ENCODE measurements around the gene GFM1. TPM values are rescaled to one million over a fixed set of nuclear protein-coding genes. Genes with fewer than 3 reads are reported as not detected.

Gene GFM1
- total RNA-seq, 1 donor from 2014 or later, result 70.4 TPM

DNA sequence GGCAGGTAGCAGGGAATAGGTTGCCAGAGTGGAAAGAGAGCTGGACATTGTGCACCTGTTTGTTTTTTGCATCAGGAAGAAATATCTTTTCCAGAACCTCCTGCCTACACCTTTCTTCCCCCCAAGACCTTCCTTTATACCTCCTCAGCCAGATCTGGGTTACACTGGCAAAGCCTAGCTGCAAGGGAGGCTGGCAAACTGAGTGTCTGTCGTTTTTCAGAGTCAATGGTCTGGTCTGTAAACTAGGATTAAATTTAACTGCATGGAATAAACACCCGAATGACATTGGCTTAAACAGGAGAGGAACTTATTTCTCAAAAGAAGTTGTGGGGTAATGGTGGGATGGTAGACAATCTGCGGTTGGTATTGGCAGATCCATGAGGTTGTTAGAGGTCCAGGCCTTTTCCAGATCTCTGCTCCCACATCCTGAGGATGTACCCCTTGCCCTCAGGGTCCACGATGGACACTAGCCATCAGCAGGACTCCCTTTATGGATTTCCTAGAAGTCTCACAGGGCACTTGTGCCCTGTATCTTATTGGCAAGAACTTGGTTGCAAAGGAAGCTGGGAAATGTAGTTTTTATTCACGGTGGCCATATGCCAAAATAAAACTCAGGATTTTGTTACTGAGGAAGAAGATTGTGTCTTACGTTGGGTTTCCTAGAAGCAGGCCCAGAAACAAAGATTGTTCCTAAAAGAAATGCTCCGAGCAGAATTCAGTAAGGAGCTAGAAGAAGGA lies 91.1 kb downstream of the GFM1 start:
- intact Hi-C loops (cut with micrococcal nuclease), result no loop called here
- no peak overlapping the region for H3K4me3 Mint-ChIP-seq
- H3K4me1 Mint-ChIP-seq (ENCODE audit: low read depth), result no peaks in the 10 kb centered on the region
- no peaks in the 10 kb centered on the region for H3K36me3 Mint-ChIP-seq (ENCODE audit: low read depth)
- H3K9me3 Mint-ChIP-seq, result peaks cover 8% of the 10 kb centered on the region
- no peak for DNase-seq (ENCODE audit: low spot score)
- no peak overlapping the region for H3K27ac Mint-ChIP-seq
- H3K27me3 Mint-ChIP-seq (ENCODE audit: insufficient read depth), result peaks cover 2% of the 10 kb centered on the region

- Mint-ChIP-seq H3K4me1 (ENCODE audit: low read depth) (peaks cover 7% of the 10 kb centered on the region), H3K4me3 (no peak overlapping the region), H3K27me3 (ENCODE audit: insufficient read depth) (peaks cover 2% of the 10 kb centered on the region), H3K36me3 (ENCODE audit: low read depth) (no peaks in the 10 kb centered on the region), H3K9me3 (peaks cover 8% of the 10 kb centered on the region), H3K27ac (no peak overlapping the region)
- intact Hi-C loops (cut with micrococcal nuclease), result no loop called here
- no peak for DNase-seq (ENCODE audit: low spot score)
Measured at GRCh38 chr3:158737410-158737809, 93.1 kb downstream of the GFM1 start.

DNA sequence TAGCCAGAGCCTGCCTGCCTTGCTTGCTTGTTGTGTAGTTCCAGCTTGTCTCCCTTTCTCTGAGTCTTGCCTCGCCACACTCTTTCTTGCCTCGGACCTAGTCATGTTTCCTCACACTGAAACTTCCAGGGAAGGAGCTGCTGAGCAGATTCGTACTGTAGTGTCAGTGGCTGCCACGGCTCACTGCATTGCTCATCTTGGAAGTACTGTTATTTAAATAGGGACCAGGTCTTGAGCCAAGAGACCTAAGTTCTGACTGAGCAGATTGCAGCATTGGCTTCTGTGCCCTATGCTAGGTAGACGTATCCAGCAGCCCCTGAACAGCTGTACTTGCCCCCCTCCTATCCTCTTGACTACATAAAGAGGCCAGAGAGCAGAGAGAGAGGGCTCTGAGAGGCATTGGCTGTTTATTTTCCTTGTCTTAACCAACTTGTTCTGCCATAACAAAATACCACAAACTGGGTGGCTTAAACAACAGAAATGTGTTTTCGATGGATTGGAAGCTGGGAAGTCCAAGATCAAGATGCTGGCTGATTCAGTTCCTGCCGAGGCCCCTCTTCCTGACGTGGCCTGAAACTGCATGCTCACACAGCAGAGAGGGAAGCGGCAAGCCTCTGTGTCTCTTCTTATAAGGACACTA lies 93.8 kb downstream of the GFM1 start:
- Mint-ChIP-seq H3K9me3 (peaks cover 8% of the 10 kb centered on the region), H3K27me3 (ENCODE audit: insufficient read depth) (peaks cover under 1% of the 10 kb centered on the region), H3K36me3 (ENCODE audit: low read depth) (no peaks in the 10 kb centered on the region), H3K4me1 (ENCODE audit: low read depth) (peaks cover 10% of the 10 kb centered on the region), H3K27ac (no peak overlapping the region), H3K4me3 (no peak overlapping the region)
- no peak for DNase-seq (ENCODE audit: low spot score)
- intact Hi-C loops (cut with micrococcal nuclease), result no loop called here

- DNase-seq (ENCODE audit: low spot score), result no peak
- H3K9me3 Mint-ChIP-seq, result peaks cover 8% of the 10 kb centered on the region
- H3K36me3 Mint-ChIP-seq (ENCODE audit: low read depth), result no peaks in the 10 kb centered on the region
- H3K27ac Mint-ChIP-seq, result no peak overlapping the region
- no peak overlapping the region for H3K4me3 Mint-ChIP-seq
- peaks cover 10% of the 10 kb centered on the region for H3K4me1 Mint-ChIP-seq (ENCODE audit: low read depth)
- H3K27me3 Mint-ChIP-seq (ENCODE audit: insufficient read depth), result no peaks in the 10 kb centered on the region
- intact Hi-C loops (cut with micrococcal nuclease), result no loop called here
Measured at GRCh38 chr3:158738653-158739052, 94.3 kb downstream of the GFM1 start.

GRCh38 chr3:158739078-158739477 lies 94.8 kb downstream of the GFM1 start:
- H3K27me3 Mint-ChIP-seq (ENCODE audit: insufficient read depth), result no peaks in the 10 kb centered on the region
- no peak overlapping the region for H3K4me3 Mint-ChIP-seq
- DNase-seq (ENCODE audit: low spot score), result no peak
- peaks cover 8% of the 10 kb centered on the region for H3K9me3 Mint-ChIP-seq
- no peaks in the 10 kb centered on the region for H3K36me3 Mint-ChIP-seq (ENCODE audit: low read depth)
- no peak overlapping the region for H3K27ac Mint-ChIP-seq
- H3K4me1 Mint-ChIP-seq (ENCODE audit: low read depth), result peaks cover 10% of the 10 kb centered on the region
- intact Hi-C loops (cut with micrococcal nuclease), result no loop called here

DNA sequence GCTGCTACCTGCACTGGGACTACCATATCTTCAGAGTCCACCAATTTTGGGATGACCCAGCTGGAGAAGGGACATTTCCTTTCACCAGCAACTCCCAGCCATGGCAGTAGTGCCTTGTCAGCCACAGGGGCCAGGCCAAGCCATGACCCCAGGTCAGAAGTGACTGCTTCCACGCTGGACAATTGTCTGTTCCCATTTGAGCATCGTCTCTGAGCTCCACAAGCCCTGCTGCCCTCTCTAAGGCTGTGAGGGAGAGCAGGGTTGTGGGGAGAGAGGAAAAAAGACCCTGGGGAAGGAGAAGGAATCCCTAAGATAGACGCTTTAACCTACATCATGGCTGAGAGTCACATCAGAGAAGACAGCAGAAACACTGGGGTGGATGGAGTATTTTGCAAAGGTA lies 95.3 kb downstream of the GFM1 start:
- Mint-ChIP-seq H3K36me3 (ENCODE audit: low read depth) (peaks cover under 1% of the 10 kb centered on the region), H3K9me3 (peaks cover 8% of the 10 kb centered on the region), H3K4me1 (ENCODE audit: low read depth) (peaks cover 10% of the 10 kb centered on the region), H3K27me3 (ENCODE audit: insufficient read depth) (no peaks in the 10 kb centered on the region), H3K27ac (no peak overlapping the region), H3K4me3 (no peak overlapping the region)
- intact Hi-C loops (cut with micrococcal nuclease), result no loop called here
- no peak for DNase-seq (ENCODE audit: low spot score)

Other genes starting within 250 kb of the GFM1 start
- 0.78 and 0.83 TPM in 2 replicates for gene MLF1, start 73.3 kb upstream of the GFM1 start, total RNA-seq
- gene LXN, start 28.1 kb downstream of the GFM1 start, total RNA-seq, result 16.4 and 17.7 TPM in 2 replicates
- gene RARRES1, start 87.9 kb downstream of the GFM1 start, total RNA-seq, result not detected in 2 replicates
- gene MFSD1, start 157.5 kb downstream of the GFM1 start, total RNA-seq, result 21.2 and 26.0 TPM in 2 replicates